ENCODE results near the gene CLDN5. TPM values are rescaled to one million over a fixed set of nuclear protein-coding genes. Genes with fewer than 3 reads are reported as not detected.

The CLDN5 gene
- total and polyA plus RNA-seq, 4 donors = 157 to 548 (median 364) TPM

- Histone ChIP-seq H3K36me3 (ENCODE audit: control insufficient read depth in 4 of 4, insufficient read depth in 4 of 4, low read length in 4 of 4) (no peaks in the 10 kb centered on the region), H3K27ac (ENCODE audit: low read depth in 1 of 2, low read length in 1 of 2) (no peak overlapping the region), H3K9ac (ENCODE audit: insufficient read depth in 1 of 2, low read length in 2 of 2) (no peak overlapping the region), H3K9me3 (ENCODE audit: control insufficient read depth in 4 of 4, insufficient read depth in 3 of 4, low read length in 3 of 4) (no peaks in the 10 kb centered on the region), H3K27me3 (ENCODE audit: control insufficient read depth in 3 of 3, insufficient read depth in 3 of 3, low read length in 2 of 3) (no peaks in the 10 kb centered on the region), H3K4me1 (ENCODE audit: control insufficient read depth in 5 of 5, insufficient read depth in 5 of 5, low read length in 5 of 5) (no peaks in the 10 kb centered on the region), H3K4me3 (no peak overlapping the region)
- DNase-seq = no peak
- no peak for ATAC-seq (ENCODE audit: insufficient read depth, low FRiP score)
- TF ChIP-seq, protein P1, sequence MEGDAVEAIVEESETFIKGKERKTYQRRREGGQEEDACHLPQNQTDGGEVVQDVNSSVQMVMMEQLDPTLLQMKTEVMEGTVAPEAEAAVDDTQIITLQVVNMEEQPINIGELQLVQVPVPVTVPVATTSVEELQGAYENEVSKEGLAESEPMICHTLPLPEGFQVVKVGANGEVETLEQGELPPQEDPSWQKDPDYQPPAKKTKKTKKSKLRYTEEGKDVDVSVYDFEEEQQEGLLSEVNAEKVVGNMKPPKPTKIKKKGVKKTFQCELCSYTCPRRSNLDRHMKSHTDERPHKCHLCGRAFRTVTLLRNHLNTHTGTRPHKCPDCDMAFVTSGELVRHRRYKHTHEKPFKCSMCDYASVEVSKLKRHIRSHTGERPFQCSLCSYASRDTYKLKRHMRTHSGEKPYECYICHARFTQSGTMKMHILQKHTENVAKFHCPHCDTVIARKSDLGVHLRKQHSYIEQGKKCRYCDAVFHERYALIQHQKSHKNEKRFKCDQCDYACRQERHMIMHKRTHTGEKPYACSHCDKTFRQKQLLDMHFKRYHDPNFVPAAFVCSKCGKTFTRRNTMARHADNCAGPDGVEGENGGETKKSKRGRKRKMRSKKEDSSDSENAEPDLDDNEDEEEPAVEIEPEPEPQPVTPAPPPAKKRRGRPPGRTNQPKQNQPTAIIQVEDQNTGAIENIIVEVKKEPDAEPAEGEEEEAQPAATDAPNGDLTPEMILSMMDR (IDR thresholded peaks at IDR 0.05; ENCODE audit: control extremely low read depth, extremely low read depth) = no peak
- 84 to 87% methylated on average over 5 of the region's 5 CpGs for WGBS, 2 donors
Measured at GRCh38 chr22:19537941-19538488, 13.8 kb upstream of the CLDN5 start.

GRCh38 chr22:19536564-19536963, 12.4 kb upstream of the CLDN5 start:
- H3K36me3 ChIP-seq (ENCODE audit: control insufficient read depth in 4 of 4, insufficient read depth in 4 of 4, low read length in 4 of 4) = no peaks in the 10 kb centered on the region
- H3K4me1 ChIP-seq (ENCODE audit: control insufficient read depth in 5 of 5, insufficient read depth in 5 of 5, low read length in 5 of 5) = no peaks in the 10 kb centered on the region
- WGBS, 2 donors = 89 to 98% methylated on average over 9 of the region's 9 CpGs
- H3K9ac ChIP-seq (ENCODE audit: insufficient read depth in 1 of 2, low read length in 2 of 2) = no peak overlapping the region
- ATAC-seq (ENCODE audit: insufficient read depth, low FRiP score) = no peak
- peak overlapping the region in 1 of 2 donors; percentile 14 for H3K27ac ChIP-seq (ENCODE audit: low read depth in 1 of 2, low read length in 1 of 2)
- TF ChIP-seq, protein P1 (IDR thresholded peaks at IDR 0.05; ENCODE audit: control extremely low read depth, extremely low read depth) = no peak
- DNase-seq = no peak
- no peaks in the 10 kb centered on the region for H3K27me3 ChIP-seq (ENCODE audit: control insufficient read depth in 3 of 3, insufficient read depth in 3 of 3, low read length in 2 of 3)
- H3K4me3 ChIP-seq = no peak overlapping the region
- no peaks in the 10 kb centered on the region for H3K9me3 ChIP-seq (ENCODE audit: control insufficient read depth in 4 of 4, insufficient read depth in 3 of 4, low read length in 3 of 4)

DNA sequence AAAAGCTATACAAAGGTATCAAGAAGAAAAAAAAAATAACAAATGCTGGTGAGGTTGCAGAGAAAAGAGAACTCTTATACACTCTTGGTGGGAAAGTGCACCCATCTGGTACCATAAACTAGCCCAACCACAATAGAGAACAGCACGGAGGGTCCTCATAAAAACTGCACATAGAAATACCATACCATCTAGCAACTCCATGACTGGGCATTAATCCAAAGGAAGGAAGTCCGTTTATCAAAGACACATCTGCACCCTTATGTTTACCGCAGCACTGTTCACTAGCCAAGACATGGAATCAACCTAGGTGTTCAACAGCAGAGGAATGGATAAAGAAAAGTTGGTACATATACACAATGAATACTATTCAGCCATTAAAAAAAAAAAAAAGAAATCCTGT, 10.8 kb upstream of the CLDN5 start:
- 12 to 24% methylated on average over 3 of the region's 3 CpGs for WGBS, 2 donors
- TF ChIP-seq, protein P1 (IDR thresholded peaks at IDR 0.05; ENCODE audit: control extremely low read depth, extremely low read depth) = no peak
- ATAC-seq (ENCODE audit: insufficient read depth, low FRiP score) = no peak
- H3K27ac ChIP-seq (ENCODE audit: low read depth in 1 of 2, low read length in 1 of 2) = no peak overlapping the region
- no peaks in the 10 kb centered on the region for H3K27me3 ChIP-seq (ENCODE audit: control insufficient read depth in 3 of 3, insufficient read depth in 3 of 3, low read length in 2 of 3)
- no peaks in the 10 kb centered on the region for H3K4me1 ChIP-seq (ENCODE audit: control insufficient read depth in 5 of 5, insufficient read depth in 5 of 5, low read length in 5 of 5)
- DNase-seq = peak in 2 of 3 donors; percentile 21 to 22
- H3K9me3 ChIP-seq (ENCODE audit: control insufficient read depth in 4 of 4, insufficient read depth in 3 of 4, low read length in 3 of 4) = no peaks in the 10 kb centered on the region
- no peaks in the 10 kb centered on the region for H3K36me3 ChIP-seq (ENCODE audit: control insufficient read depth in 4 of 4, insufficient read depth in 4 of 4, low read length in 4 of 4)
- no peak overlapping the region for H3K9ac ChIP-seq (ENCODE audit: insufficient read depth in 1 of 2, low read length in 2 of 2)
- no peak overlapping the region for H3K4me3 ChIP-seq

DNA sequence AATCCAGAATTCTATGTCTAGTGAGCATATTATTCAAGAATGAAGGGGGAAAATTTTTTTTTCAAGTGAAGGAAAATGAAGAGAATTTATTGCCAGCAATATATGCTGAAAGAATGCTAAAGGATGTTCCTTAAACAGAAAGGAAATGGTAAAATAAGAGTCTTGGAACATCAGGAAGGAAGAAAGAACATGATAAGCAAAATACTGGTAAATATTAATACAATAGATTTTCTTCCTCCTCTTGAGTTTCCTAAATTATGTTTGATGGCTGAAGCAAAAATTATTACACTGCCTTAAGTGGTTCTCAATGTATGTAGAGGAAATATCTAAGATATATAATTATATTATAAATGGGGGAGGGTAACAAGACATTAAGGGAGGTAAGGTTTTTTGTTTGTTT, 9.6 kb upstream of the CLDN5 start:
- TF ChIP-seq, protein P1 (IDR thresholded peaks at IDR 0.05; ENCODE audit: control extremely low read depth, extremely low read depth) = no peak
- no peaks in the 10 kb centered on the region for H3K4me1 ChIP-seq (ENCODE audit: control insufficient read depth in 5 of 5, insufficient read depth in 5 of 5, low read length in 5 of 5)
- no peak overlapping the region for H3K9ac ChIP-seq (ENCODE audit: insufficient read depth in 1 of 2, low read length in 2 of 2)
- no peaks in the 10 kb centered on the region for H3K36me3 ChIP-seq (ENCODE audit: control insufficient read depth in 4 of 4, insufficient read depth in 4 of 4, low read length in 4 of 4)
- H3K27ac ChIP-seq (ENCODE audit: low read depth in 1 of 2, low read length in 1 of 2) = no peak overlapping the region
- H3K9me3 ChIP-seq (ENCODE audit: control insufficient read depth in 4 of 4, insufficient read depth in 3 of 4, low read length in 3 of 4) = no peaks in the 10 kb centered on the region
- DNase-seq = no peak
- no peak for ATAC-seq (ENCODE audit: insufficient read depth, low FRiP score)
- no peak overlapping the region for H3K4me3 ChIP-seq
- no peaks in the 10 kb centered on the region for H3K27me3 ChIP-seq (ENCODE audit: control insufficient read depth in 3 of 3, insufficient read depth in 3 of 3, low read length in 2 of 3)
